Measurements from ENCODE around the gene CAMSAP1. TPM values are rescaled to one million over a fixed set of nuclear protein-coding genes. Genes with fewer than 3 reads are reported as not detected.

Gene CAMSAP1
- total and polyA plus RNA-seq, 2 donors (not counting 1 experiment from before 2014, with no cell fraction given) = 5.0 to 18.8 TPM

DNA sequence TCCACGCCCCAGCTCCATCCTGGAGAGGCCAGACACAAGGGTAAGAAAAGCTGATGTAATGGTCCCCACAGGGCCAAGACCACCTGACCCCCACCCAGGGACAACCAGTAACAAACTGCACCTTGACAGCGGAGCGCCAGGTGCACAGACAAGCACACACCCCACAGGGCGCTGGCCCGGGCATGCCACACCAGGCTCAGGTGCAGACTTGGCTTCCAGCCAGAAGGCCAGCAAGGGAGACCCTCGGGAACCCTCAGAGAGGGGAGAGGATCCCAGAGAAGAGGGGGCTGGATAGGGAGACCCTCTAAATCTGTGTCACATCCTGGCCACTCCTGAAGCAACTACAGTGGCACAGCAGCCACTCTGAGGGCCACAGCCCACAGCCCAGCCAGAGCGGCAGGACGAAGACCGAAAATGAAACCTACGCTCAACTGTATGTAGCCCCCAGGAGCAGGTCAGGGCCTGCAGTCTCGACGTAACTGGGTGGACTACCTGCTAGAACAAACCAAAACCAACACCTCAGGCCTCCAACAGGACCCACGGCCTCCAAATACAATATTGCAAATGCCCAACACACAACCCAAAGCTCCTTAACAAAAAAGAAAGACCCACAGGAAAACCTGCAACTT is 18.5 kb downstream of the CAMSAP1 start:
- H3K4me3 ChIP-seq (replicated peaks in 1 of 4; ENCODE audit: control extremely low read depth in 1 of 4, insufficient read depth in 1 of 4, low read depth in 3 of 4, low read length in 4 of 4) = no peak overlapping the region
- DNase-seq (ENCODE audit: low read depth in 2 of 2) = no peak
- no peak for TF ChIP-seq EZH2 (IDR thresholded peaks at IDR 0.05; ENCODE audit: low read length, missing control alignments)
- no peak for TF ChIP-seq CTCF (conservative IDR thresholded peaks at IDR 0.05 in 1 of 2, IDR thresholded peaks at IDR 0.05 in 1 of 2; ENCODE audit: low read depth in 1 of 2, low read length in 2 of 2)
- H2AFZ ChIP-seq (ENCODE audit: low read length) = no peak overlapping the region
- peaks cover 77% of the 10 kb centered on the region for H3K79me2 ChIP-seq (ENCODE audit: control insufficient read depth, insufficient read depth, low read length)
- H3K36me3 ChIP-seq (ENCODE audit: control insufficient read depth, insufficient read depth, low read length) = no peaks in the 10 kb centered on the region
- H4K20me1 ChIP-seq (ENCODE audit: control insufficient read depth, extremely low read depth, insufficient read depth, low read length) = no peaks in the 10 kb centered on the region
- H3K27me3 ChIP-seq (ENCODE audit: control insufficient read depth, insufficient read depth, low read length) = no peaks in the 10 kb centered on the region
- H3K4me1 ChIP-seq (ENCODE audit: control insufficient read depth, extremely low read depth, insufficient read depth, low read length) = peaks cover 25% of the 10 kb centered on the region
- no peak overlapping the region for H3K27ac ChIP-seq (ENCODE audit: insufficient read depth, low read length)
- H3K4me2 ChIP-seq (ENCODE audit: extremely low read depth, insufficient read depth, low read length) = no peak overlapping the region
- H3K9ac ChIP-seq (ENCODE audit: insufficient read depth, low read length) = no peak overlapping the region
- H3K9me3 ChIP-seq (ENCODE audit: control insufficient read depth, insufficient read depth, low read depth, low read length) = no peaks in the 10 kb centered on the region

DNA sequence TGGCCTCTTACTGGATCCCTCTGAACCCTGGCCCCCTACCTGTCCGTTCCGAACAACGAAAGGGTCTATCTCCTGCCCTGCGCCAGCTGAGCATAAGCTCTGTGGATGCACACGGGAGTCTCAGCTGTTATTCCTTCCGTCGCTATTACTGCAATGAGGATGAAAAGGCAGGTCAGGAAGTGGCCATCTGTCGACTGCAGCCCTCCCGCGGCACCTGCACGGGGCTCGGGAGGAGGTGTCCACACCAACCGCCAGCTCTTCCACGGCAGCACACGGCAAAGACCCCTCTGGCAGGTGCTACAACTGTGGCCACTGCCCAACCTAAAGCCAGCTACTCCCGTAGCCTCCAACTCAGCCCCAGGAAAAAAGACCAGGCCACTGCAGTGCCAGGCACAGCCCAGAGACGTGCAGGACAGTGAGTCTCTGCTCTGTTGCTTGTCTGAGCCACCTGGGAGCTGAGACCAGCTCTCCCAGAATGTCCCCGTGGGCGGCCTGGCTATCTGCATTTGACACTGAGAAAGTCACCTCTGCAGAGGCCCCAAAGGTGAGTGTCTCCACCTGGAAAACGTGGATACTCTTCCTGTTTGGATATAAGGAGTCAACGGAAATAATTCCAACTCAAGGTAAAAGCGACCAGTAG is 19.1 kb downstream of the CAMSAP1 start:
- no peak overlapping the region for H3K4me3 ChIP-seq (replicated peaks in 1 of 4; ENCODE audit: control extremely low read depth in 1 of 4, insufficient read depth in 1 of 4, low read depth in 3 of 4, low read length in 4 of 4)
- H3K9ac ChIP-seq (ENCODE audit: insufficient read depth, low read length) = no peak overlapping the region
- no peaks in the 10 kb centered on the region for H3K27me3 ChIP-seq (ENCODE audit: control insufficient read depth, insufficient read depth, low read length)
- no peak for TF ChIP-seq CTCF (conservative IDR thresholded peaks at IDR 0.05 in 1 of 2, IDR thresholded peaks at IDR 0.05 in 1 of 2; ENCODE audit: low read depth in 1 of 2, low read length in 2 of 2)
- no peak for TF ChIP-seq EZH2 (IDR thresholded peaks at IDR 0.05; ENCODE audit: low read length, missing control alignments)
- H3K4me2 ChIP-seq (ENCODE audit: extremely low read depth, insufficient read depth, low read length) = no peak overlapping the region
- DNase-seq (ENCODE audit: low read depth in 2 of 2) = no peak
- no peaks in the 10 kb centered on the region for H3K36me3 ChIP-seq (ENCODE audit: control insufficient read depth, insufficient read depth, low read length)
- peaks cover 27% of the 10 kb centered on the region for H3K4me1 ChIP-seq (ENCODE audit: control insufficient read depth, extremely low read depth, insufficient read depth, low read length)
- no peaks in the 10 kb centered on the region for H3K9me3 ChIP-seq (ENCODE audit: control insufficient read depth, insufficient read depth, low read depth, low read length)
- H3K79me2 ChIP-seq (ENCODE audit: control insufficient read depth, insufficient read depth, low read length) = peaks cover 79% of the 10 kb centered on the region
- peaks cover 2% of the 10 kb centered on the region for H4K20me1 ChIP-seq (ENCODE audit: control insufficient read depth, extremely low read depth, insufficient read depth, low read length)
- no peak overlapping the region for H3K27ac ChIP-seq (ENCODE audit: insufficient read depth, low read length)
- H2AFZ ChIP-seq (ENCODE audit: low read length) = no peak overlapping the region

- Histone ChIP-seq H3K4me1 (ENCODE audit: control insufficient read depth, extremely low read depth, insufficient read depth, low read length) (peaks cover 27% of the 10 kb centered on the region), H3K27ac (ENCODE audit: insufficient read depth, low read length) (no peak overlapping the region), H3K9ac (ENCODE audit: insufficient read depth, low read length) (no peak overlapping the region), H3K36me3 (ENCODE audit: control insufficient read depth, insufficient read depth, low read length) (no peaks in the 10 kb centered on the region), H3K9me3 (ENCODE audit: control insufficient read depth, insufficient read depth, low read depth, low read length) (no peaks in the 10 kb centered on the region), H3K4me2 (ENCODE audit: extremely low read depth, insufficient read depth, low read length) (no peak overlapping the region), H3K4me3 (replicated peaks in 1 of 4; ENCODE audit: control extremely low read depth in 1 of 4, insufficient read depth in 1 of 4, low read depth in 3 of 4, low read length in 4 of 4) (no peak overlapping the region), H2AFZ (ENCODE audit: low read length) (no peak overlapping the region), H3K27me3 (ENCODE audit: control insufficient read depth, insufficient read depth, low read length) (no peaks in the 10 kb centered on the region), H3K79me2 (ENCODE audit: control insufficient read depth, insufficient read depth, low read length) (peaks cover 82% of the 10 kb centered on the region), H4K20me1 (ENCODE audit: control insufficient read depth, extremely low read depth, insufficient read depth, low read length) (peaks cover 2% of the 10 kb centered on the region)
- TF ChIP-seq CTCF (conservative IDR thresholded peaks at IDR 0.05 in 1 of 2, IDR thresholded peaks at IDR 0.05 in 1 of 2; ENCODE audit: low read depth in 1 of 2, low read length in 2 of 2) = no peak
- TF ChIP-seq EZH2 (IDR thresholded peaks at IDR 0.05; ENCODE audit: low read length, missing control alignments) = no peak
- DNase-seq (ENCODE audit: low read depth in 2 of 2) = no peak
Observed at GRCh38 chr9:135887585-135888050, 19.7 kb downstream of the CAMSAP1 start.
